Neural progenitor cell (in vitro differentiated cells): ENCODE measurements around the gene TSHZ2.

ENCODE experiments used
- EZH2phosphoT487 ChIP-seq: fragments of 200-600 bp; sonication (generic); IDR thresholded peaks from 2 replicates; pipeline ENCODE4 v1.6.1; 2017; ENCODE audit warnings: antibody characterized with exemption
- TF ChIP-seq, protein P1 (sequence below): fragments of 200-600 bp; sonication (generic); IDR thresholded peaks from 2 replicates; pipeline ENCODE4 v1.5.1; 2017; ENCODE audit warnings: antibody characterized with exemption, mild to moderate bottlenecking

- TF ChIP-seq, protein P1, sequence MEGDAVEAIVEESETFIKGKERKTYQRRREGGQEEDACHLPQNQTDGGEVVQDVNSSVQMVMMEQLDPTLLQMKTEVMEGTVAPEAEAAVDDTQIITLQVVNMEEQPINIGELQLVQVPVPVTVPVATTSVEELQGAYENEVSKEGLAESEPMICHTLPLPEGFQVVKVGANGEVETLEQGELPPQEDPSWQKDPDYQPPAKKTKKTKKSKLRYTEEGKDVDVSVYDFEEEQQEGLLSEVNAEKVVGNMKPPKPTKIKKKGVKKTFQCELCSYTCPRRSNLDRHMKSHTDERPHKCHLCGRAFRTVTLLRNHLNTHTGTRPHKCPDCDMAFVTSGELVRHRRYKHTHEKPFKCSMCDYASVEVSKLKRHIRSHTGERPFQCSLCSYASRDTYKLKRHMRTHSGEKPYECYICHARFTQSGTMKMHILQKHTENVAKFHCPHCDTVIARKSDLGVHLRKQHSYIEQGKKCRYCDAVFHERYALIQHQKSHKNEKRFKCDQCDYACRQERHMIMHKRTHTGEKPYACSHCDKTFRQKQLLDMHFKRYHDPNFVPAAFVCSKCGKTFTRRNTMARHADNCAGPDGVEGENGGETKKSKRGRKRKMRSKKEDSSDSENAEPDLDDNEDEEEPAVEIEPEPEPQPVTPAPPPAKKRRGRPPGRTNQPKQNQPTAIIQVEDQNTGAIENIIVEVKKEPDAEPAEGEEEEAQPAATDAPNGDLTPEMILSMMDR = no peak
- TF ChIP-seq EZH2phosphoT487 = no peak
These were observed 326.8 kb downstream of the TSHZ2 start for GRCh38 chr20:53298911-53299310.
